ENCODE data around the gene ALMS1.

- TF ChIP-seq, protein P1, sequence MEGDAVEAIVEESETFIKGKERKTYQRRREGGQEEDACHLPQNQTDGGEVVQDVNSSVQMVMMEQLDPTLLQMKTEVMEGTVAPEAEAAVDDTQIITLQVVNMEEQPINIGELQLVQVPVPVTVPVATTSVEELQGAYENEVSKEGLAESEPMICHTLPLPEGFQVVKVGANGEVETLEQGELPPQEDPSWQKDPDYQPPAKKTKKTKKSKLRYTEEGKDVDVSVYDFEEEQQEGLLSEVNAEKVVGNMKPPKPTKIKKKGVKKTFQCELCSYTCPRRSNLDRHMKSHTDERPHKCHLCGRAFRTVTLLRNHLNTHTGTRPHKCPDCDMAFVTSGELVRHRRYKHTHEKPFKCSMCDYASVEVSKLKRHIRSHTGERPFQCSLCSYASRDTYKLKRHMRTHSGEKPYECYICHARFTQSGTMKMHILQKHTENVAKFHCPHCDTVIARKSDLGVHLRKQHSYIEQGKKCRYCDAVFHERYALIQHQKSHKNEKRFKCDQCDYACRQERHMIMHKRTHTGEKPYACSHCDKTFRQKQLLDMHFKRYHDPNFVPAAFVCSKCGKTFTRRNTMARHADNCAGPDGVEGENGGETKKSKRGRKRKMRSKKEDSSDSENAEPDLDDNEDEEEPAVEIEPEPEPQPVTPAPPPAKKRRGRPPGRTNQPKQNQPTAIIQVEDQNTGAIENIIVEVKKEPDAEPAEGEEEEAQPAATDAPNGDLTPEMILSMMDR (conservative IDR thresholded peaks at IDR 0.05 in 1 of 2, IDR thresholded peaks at IDR 0.05 in 1 of 2; ENCODE audit: extremely low read depth in 1 of 2, insufficient read depth in 1 of 2, low read depth in 1 of 2, low read length in 2 of 2), result no peak
- no peak for TF ChIP-seq EZH2 (IDR thresholded peaks at IDR 0.05; ENCODE audit: borderline replicate concordance, low read length)
Observed at GRCh38 chr2:73488079-73488478, 102.4 kb downstream of the ALMS1 start.
